ENCODE results near the gene PDE1C.

PDE1C gene

DNA sequence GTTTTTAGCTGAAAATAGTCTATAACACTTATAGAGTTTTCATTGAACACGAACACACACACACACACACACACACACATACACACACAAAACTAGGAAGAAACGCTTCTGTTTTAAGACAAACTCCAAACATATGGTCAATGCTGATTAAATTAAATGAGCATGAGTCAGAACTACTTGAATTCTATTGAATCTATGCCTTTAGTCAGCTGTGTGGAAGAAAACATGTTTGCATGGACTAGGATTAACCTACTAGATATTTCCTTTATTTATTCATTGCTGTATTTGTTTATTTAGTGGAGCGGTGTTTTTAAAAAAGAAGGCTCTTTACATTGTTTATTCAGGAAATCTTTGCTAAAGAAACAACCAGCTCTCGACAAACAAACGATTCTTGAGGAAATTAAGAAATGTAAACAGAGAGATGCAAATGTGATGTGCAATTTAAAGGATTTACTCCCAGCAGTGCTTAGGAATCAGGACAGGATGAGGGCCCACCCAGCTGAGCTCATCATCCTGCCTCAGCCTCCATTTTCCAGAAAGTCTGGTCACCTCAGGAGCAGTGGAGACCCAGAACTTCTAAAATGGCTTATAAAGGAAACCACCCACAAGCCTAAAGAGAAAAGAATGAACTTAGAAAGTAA lies 83.2 kb downstream of the PDE1C start:
- no peak for DNase-seq

DNA sequence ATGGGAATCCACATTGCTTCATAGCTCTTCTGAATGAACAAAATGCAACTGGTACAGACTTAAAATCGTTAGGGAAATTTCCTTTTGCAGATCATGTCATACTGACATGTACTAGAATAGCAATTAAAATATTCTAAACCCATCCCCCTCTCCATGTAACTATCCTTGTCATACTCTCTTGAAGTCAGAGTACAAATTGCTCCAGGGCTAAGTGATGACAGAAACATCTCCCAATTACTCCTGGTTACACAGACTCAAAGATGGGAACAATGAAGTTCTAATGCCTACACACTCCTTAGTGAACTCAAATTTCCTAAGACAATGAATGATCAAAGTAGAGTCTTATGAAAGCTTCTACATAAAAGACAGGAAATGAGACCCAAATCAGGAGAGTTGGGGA lies 87.2 kb downstream of the PDE1C start:
- no peak for DNase-seq

DNA sequence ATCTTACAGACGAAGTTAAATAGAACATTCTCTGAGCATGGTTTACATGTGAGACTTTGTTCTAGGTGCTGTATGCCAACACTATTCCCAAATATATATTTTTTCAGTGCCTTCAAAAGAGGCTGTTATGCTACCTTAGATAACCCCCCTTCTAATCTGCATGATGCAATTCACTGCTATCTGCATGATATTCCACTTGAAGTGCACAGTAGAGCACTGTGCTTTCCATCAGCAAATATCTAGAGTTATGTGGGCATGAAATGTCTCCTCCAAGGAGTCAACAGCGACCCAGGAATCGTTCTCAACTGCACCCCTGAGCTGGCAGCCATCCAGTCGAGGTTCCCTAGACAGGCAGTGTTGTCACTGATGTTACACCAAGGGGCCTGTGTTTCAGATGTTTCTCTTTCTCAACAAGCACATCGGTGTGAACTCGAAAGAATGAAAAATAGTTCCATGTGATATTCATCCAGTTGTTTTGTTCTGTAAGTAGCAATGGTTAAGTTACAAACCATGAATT lies 88.3 kb downstream of the PDE1C start:
- no peak for DNase-seq

DNA sequence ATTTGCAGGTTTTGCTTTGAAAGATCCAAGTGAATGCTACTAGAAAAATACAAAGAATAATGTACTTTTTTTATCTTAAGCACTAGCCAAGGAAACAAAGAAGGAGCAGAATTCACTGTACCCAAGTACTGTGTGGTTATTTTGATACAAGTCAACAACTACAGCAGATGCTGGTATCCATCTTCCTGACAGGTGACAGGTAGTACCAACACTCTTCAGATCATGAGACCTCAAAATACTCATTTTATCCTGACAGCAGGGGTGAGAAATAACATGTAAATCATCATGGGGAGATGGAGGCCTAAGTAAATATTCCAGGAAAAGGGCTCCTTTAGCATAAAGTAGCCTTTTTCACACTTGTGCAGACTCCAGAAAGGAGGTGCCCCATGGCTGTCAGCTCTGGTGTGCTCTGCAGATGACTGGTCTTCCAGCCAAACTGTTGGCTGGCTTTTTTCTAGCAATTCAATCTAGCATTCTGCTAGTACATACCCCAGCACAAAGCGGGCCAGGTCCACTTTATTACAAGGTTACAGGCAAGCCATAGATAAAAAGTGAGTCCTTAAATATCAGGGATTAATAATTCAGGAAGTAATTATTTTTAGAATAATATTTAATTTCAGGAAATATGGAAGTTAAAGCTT lies 90.4 kb downstream of the PDE1C start:
- DNase-seq, result no peak

DNA sequence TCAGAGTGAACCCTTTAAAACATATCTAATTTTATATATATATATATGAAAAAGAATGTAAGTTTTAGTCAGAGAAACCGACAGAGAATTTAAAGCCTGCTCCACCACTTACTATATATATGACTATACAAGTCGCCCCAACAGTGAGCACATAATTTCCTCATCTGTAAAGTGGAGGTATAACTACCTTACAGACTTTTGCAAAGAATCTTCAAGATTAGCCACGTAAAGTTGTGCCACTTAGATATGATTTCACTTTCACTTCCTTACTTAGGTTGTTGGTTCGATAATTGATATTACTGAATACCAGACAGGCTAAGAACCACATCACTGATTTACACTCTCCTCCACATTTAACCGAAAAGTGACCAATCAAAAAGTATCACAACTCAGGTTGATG lies 94.7 kb downstream of the PDE1C start:
- no peak for DNase-seq

DNA sequence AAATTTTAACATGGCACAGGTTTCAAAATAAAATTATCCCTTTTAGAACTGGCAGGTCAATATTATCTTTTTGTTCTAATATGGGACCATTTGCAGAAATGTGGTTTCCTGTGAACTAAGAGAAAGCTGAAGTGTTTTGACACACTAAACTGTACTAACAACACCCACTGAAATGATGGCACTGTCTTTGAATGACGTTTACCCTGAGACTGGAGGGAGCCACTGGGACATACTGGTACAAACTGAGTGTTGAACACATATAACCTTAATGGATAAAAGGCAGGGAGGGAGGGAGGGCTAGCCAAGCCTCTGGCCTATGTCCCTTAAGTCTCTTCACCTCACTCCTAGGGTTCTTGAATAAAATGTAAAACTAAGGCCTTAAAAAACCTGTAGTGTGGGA lies 95.9 kb downstream of the PDE1C start:
- DNase-seq, result no peak

DNA sequence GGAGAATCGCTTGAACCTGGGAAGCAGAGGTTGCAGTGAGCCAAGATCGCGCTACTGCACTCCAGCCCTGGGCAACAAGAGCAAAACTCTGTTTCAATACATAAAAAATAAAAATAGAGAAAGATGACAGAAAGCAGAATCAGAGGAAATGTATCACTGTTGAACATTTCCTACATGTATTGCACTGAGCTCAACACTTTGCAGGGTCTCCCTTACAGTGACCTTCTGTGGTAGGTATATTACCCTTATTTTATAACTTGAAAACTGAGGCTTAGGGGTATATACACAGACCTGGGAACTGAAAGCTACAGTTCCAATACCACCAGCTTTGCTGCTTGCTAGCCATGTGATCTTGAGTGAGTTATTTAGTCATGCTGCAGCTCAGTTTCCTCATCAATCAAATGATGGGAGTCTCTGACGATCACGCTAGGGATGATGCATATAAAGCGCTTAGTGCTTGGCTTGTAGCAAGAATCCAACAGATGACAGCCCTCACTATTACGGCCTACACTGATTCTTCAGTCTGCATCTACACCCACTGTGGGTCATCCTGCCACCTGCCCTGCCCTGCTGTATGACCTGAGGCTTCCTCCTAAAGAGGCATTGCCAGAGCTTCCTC lies 99.0 kb downstream of the PDE1C start:
- DNase-seq, result no peak

DNA sequence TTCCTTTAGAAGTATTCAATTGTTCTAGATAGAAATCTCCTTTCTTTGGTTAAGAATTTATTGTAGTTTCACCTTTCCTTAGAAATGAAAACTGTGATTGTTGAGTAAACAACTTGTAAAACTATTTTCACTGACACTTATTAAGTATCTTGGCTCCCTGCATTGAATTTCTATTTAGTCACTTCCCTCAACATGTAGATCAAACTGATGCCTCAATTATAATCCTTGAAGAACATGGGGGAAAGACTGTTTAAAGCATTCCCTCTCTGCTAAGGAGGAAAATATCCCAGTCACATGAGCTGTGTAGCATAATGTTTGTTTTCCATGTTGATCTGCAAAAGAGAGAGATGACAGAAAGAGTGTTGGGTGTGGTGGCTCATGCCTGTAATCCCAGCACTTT lies 99.7 kb downstream of the PDE1C start:
- DNase-seq, result no peak

DNA sequence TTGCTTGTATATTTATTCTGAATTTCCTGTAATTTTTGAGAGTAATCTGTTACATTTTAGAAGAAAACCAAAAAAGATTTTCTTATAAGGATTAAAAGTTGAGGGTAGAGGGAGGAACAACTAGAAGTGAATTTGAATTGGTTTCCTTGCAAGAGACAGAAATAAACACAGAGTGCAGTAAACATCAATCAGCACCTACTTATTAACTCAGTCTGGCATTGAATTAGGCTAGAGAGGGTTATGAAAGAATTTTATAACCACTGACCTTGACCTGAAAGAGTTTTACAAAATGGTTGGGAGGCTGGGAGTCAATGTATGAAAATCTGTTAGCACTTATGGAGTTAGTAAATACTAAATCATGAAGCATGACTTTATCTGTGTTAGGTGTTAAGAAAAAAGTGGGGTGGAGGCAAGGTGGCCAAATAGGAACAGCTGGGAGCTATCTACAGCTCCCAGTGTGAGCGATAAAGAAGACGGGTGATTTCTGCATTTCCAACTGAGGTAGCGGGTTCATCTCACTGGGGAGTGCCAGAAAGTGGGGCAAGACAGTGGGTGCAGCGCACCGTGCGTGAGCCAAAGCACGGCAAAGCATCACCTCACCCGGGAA lies 106.5 kb downstream of the PDE1C start:
- no peak for DNase-seq

DNA sequence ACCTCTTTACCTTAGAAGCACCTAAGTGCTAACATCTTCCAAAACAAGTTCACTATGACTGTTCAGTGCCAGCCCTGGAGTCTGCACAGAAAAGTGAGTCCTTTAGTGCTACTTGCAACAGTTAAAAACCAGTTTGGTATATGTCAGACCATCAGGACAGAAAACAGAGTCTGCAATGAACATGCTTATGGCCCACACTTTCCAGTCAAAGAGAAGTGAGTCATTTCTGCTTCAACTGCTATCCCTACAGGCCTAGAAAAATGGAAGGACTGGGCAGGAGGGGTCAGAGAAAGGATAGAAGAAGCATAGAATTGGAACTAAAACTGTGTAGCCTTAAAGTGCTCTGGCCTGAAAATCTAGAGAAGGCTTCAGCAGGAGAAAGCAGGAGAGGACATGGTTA lies 108.0 kb downstream of the PDE1C start:
- DNase-seq, result no peak

DNA sequence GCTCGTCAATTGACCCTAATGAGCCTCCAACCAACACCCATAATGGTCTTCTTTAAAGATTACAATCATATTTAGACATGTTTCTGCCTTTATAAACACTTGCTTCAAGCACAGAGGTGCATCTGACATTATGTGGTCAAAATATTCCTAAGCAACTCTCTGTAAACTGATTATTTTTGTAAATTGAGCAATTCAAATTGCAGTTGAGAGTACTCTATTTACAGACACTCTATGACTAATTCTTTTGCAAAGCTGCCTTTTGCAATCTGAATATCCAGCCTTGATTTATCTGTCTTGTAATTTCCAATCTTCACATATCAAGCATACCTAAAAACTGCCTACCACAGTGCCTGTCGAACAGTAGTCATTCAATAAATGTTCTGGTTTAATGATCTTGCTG lies 112.0 kb downstream of the PDE1C start:
- DNase-seq, result no peak

DNA sequence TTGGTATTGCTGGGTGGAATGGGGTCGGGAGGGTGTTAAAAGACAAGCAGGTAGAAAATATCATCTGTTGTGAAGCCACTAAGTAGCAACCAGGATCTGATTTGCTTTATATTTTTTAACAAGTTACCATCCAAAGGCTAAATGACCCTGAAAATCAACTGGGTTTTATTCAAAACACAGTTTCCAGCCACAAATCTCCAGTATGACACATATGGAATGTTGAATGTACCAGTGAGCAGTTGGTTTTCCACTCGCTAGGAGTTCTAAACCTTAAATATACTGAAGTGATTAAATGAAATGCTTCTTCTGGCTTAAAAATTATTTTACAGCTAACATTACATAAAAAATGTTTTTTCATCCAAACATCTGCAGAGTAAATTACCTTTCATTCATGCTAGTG lies 112.5 kb downstream of the PDE1C start:
- no peak for DNase-seq

DNA sequence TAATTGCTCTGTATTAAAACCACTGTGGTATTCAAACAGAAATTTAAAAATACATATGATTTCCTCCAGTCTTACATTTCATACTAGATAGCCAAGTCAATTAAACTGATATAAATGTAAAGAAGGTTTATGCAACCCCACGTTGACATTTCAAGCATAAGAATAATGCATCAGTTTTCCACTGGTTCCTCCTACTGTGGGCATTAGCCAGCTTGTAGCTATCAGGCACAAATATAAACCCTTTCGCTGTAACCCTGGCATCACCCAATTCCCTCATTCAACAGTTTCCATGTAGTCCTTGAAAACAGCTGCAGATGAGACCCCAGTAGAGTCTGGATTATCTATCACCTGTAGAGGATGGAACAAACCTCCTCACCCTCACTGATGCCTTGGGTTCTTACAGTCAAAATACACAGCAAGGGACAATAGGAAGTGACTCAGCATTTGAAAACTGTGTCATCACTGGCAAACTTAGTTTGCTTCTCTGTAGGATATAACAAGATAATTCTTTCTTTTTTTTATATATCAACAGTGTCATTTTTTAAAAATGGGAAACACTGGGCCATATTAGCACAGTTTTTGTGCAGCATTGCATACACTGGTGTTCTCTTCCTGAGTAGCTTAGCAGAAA lies 113.0 kb downstream of the PDE1C start:
- DNase-seq, result no peak

DNA sequence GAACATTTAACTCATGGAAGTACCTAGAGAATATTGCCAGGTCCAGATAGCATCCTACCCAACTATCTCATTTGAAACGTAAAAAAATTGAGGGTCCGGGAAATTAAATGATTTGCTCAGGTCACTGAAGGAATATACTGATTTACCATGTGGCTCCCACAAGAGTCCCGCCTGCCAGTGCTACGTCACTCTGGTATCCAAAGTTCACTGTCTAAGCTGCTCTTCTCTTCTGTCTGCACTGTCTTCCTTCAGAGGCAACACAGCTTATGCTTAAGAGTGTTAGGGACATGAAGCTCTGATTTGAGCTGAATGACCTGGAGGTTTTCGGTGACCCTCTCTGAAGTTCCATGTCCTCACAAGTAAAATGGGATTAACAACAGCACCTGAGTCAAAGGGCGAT lies 114.6 kb downstream of the PDE1C start:
- no peak for DNase-seq

DNA sequence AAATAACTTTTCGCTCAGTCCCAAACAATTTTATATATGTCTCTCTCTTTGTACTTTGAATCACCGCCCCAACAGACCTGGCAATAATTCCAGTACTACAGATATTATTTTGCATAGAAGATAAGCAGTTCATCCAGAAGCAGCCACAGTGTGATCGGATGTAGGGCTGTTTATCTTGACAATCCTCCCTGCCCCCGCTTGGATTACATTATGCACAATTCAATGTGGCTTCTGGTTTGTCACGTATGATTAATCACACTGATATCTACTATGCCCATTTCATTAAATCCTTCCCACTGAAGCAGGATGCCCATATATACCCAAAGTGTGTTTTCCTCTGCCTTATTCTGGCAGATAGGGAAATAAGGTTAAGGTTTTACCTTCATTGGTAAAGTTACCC lies 115.2 kb downstream of the PDE1C start:
- no peak for DNase-seq

DNA sequence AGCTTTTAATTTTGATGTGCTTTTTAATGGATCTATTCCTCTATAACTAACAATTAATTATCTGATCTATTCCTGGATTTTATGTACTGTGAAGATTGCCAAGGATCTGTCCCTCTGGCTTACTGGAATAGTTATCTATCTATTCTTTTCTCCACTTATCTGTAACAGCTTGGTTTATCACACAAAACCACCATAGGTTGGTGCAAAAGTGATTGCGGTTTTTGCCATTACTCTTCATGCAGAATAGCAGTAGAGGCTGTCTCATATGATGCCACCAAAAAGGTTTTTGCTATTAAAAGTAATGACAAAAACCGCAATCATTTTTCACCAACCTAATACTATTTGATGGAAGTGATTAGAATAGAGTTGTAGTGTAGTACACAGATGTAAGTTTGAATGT lies 115.7 kb downstream of the PDE1C start:
- no peak for DNase-seq

DNA sequence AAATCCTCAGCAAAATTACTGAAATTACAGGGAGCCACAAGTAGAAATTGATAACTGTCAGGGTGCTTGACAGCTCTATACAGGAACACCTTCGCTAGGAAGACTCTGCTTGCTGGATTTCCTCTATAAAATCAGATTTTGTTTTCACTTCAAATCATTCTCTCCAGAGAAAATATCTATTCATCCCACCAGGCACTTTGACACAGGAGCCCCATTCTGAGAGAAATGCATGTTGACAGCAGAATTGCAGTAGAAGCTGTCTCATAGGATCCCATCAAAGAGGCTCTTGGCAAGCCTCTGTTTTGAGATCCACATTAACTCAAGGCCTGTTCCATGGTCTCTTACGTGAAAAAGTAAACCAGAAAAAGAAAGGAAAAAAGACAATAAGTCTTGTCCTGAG lies 116.8 kb downstream of the PDE1C start:
- DNase-seq, result no peak

DNA sequence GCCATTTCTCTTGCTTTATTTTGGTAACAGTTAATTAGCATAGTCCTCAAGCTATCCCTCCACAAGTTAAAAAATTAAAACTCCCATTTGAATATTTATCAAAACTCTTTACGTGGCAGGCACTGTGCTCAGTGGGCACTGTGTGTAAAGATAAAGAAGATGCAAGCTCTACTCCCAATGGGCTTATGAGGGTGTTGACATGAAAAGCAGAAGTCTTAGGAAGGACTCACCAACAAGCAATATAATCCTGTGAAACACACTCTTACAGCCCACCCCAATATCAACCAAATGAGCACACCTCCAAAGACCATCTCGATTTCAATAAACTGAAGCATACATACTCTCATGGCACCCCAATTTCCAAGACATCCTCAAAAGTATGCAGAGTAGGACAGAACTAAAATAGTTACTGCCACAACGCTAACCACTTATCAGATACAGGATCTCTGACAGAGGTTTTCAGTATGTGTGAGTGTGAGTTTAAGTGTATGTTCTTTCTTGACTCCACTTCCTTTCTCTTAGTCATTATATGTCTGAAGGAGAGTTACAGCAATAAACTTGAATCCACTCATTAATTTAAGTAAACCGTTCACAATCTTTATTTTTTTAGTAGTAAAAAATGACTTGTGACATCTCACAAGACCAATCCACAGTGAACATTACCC lies 120.0 kb downstream of the PDE1C start:
- no peak for DNase-seq

DNA sequence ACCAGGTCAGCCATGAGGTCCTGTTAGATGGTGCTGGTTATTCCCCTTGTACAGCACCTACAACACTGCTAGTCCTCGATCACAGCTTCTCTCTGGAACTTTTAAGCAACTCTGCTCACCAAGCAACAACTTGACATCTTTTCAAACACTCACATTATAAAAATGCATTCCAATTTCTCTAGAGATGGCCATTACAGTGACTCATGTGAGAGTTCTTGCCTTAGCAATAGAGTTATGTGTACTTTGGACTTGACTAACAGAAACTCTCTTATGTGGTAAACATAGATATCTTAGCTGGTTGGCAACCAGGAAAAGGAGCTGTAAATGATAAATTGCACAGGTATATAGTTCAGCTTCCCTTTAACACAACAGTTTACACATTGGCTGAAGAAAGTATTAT lies 122.2 kb downstream of the PDE1C start:
- DNase-seq, result no peak

DNA sequence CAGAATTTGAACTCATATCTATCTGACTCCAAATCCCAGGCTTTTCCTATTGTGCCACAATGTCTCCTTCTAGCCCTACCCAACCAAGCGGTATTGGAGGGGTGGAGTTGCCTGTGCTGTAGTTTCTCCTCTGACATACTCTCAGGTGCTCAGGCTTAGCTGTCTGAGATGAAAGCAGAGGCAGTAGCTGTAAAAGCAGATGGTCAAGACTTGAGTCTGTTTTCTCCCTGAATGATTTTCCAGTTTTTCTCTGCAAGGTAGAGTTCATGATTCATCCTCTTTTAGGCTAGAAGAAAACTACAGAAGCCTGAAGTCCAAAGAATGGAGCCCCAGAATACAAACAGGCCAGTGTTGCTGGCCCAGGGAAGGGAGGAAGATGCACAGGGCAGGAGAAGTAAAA lies 130.0 kb downstream of the PDE1C start:
- DNase-seq, result no peak

DNA sequence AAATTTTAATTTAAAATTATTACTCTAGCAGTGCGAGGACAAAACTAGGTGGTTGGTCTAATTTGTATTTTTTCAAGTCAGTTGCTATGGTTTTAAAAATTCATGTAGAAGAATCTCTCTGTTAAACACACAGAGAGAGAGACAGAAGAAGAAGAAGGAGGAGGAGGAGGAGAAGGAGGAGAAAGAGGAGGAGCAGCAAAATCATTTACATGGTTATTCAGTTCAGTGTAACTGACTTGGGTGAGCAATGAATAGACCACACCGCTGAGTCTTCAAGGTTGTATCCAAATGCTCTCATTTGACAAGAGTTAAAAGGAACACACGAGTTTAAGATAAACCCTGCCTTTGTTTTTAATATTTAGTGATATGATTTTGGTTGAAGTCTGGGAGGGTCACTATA lies 131.1 kb downstream of the PDE1C start:
- DNase-seq, result no peak

DNA sequence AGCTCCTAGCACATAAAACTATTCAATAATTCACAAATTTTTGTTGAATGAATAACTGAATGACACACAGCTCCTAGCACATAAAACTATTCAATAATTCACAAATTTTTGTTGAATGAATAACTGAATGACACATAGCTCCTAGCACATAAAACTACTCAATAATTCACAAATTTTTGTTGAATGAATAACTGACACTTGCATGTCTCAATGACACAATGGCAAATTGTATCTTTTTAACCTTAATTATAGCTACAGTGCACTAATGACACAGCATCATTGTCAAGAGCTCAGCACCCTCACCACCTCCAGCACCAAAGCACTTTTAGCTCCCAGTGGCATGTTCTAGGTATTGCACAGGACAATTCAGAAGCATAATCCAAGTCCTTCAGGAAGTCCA lies 131.6 kb downstream of the PDE1C start:
- DNase-seq, result no peak

DNA sequence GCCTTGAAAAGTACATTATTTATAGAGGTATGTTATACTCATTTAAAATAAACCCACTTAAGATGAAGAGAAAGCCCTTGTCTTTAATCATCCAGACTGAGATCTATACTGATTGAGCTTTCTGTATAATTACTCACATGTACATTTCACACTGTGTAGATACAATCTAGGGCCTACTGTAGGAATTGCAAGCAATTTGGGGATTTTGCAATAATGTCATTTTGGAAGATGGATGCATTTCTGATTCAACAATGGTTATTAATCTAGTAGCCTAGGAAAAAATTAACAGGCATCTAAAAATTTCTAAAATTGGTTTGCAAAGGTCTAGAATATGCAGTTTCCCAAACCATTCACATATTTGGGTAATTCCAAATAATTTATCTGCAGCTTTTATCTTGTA lies 132.2 kb downstream of the PDE1C start:
- DNase-seq, result no peak
